A549 (cell line): Measurements from ENCODE around the gene HOXD9. TPM values are rescaled to one million over a fixed set of nuclear protein-coding genes. Genes with fewer than 3 reads are reported as not detected.

ENCODE experiments used
- ATAC-seq, 2 experiments: fragments of 200-7000 bp in 1 of 2; fragments of >200 bp in 1 of 2; cut with Nextera tagmentation in 1 of 2; cut with Tn5 transposase in 1 of 2; 3 replicates each; pipeline versions ENCODE4 v1.8.0 to v1.9.1; 2018 to 2020; ENCODE audit warnings: mild to moderate bottlenecking in 1 of 2, moderate library complexity in 1 of 2
- CTCF ChIA-PET: fragments of 300-600 bp; sonication (Branson Sonifier 250); formaldehyde crosslinking; extraction: SDS; loops from one replicate; lab custom pipeline; 2021; ENCODE audit warnings: antibody characterized with exemption, inconsistent platforms; lab: Yijun Ruan, JAX
- POLR2A ChIA-PET: fragments of 350-600 bp; formaldehyde crosslinking; extraction: SDS; loops from one replicate; lab custom pipeline; 2021; ENCODE audit warnings: antibody characterized with exemption, inconsistent platforms; lab: Yijun Ruan, JAX
- DNase-seq, 2 experiments: peaks; one replicate each; pipeline versions ENCODE4 v3.0.0 to v3.0.0-alpha.2; 2011 to 2016; ENCODE audit warnings: low read depth in 1 of 2, low spot score in 1 of 2
- FAIRE-seq: peaks from 2 replicates; lab custom pipeline; 2011; peaks lifted over from hg19 to GRCh38; lab: Jason Lieb, UNC
- H3K27ac ChIP-seq, 2 experiments: fragments of >200 bp; sonication (Bioruptor Twin); formaldehyde crosslinking; 3 replicates each; pipeline ENCODE4 v1.5.1; 2016 to 2017
- H3K4me1 ChIP-seq: fragments of >200 bp; sonication (Bioruptor Twin); formaldehyde crosslinking; 3 replicates; pipeline ENCODE4 v1.6.1; 2016
- H3K4me2 ChIP-seq: fragments of >200 bp; sonication (Bioruptor Twin); formaldehyde crosslinking; 3 replicates; pipeline ENCODE4 v1.6.1; 2016
- H3K4me3 ChIP-seq: fragments of >200 bp; sonication (Bioruptor Twin); formaldehyde crosslinking; 3 replicates; pipeline ENCODE4 v1.5.1; 2016
- H3K9me3 ChIP-seq: fragments of >200 bp; sonication (Bioruptor Twin); formaldehyde crosslinking; 3 replicates; pipeline ENCODE4 v1.6.1; 2016
- BHLHE40 ChIP-seq: IDR thresholded peaks from 2 replicates; pipeline ENCODE4 v1.6.1; 2012; ENCODE audit warnings: low read depth, low read length, inconsistent platforms
- CBX8 ChIP-seq: fragments of 200-600 bp; sonication (generic); IDR thresholded peaks from 2 replicates; pipeline ENCODE4 v1.6.1; 2016
- CEBPB ChIP-seq, 2 experiments: fragments of >200 bp in 1 of 2; sonication (Bioruptor Twin) in 1 of 2; formaldehyde crosslinking in 1 of 2; IDR thresholded peaks; 2 replicates each; pipeline ENCODE4 v1.6.1; 2012 to 2016
- CHD2 ChIP-seq: fragments of 150-350 bp; IDR thresholded peaks from 2 replicates; pipeline ENCODE4 v1.6.1; 2014; ENCODE audit warnings: low read length; ENCODE audit not compliant: partially characterized antibody
- CHD4 ChIP-seq: fragments of 200-600 bp; sonication (generic); IDR thresholded peaks from 2 replicates; pipeline ENCODE4 v1.6.1; 2016; ENCODE audit warnings: antibody characterized with exemption, mild to moderate bottlenecking, borderline replicate concordance
- FOSL2 ChIP-seq, 2 experiments: fragments of 450-650 bp in 1 of 2; fragments of >200 bp in 1 of 2; sonication (Bioruptor Twin) in 1 of 2; formaldehyde crosslinking; IDR thresholded peaks; 2 replicates each; pipeline versions ENCODE4 v1.5.0 to v1.6.1; 2016 to 2020; ENCODE audit warnings: mild to moderate bottlenecking in 1 of 2, moderate library complexity in 1 of 2
- FOXS1 ChIP-seq: fragments of 250-450 bp; sonication (Bioruptor Pico); IDR thresholded peaks from 2 replicates; pipeline ENCODE4 v1.5.0; 2020; ENCODE audit warnings: mild to moderate bottlenecking, moderate library complexity
- GATA3 ChIP-seq: IDR thresholded peaks from 2 replicates; pipeline ENCODE4 v1.6.1; 2012; ENCODE audit warnings: borderline replicate concordance
- HDAC2 ChIP-seq: fragments of 200-600 bp; sonication (generic); IDR thresholded peaks from 2 replicates; pipeline ENCODE4 v1.6.1; 2016
- HOXB5 ChIP-seq: fragments of 250-450 bp; sonication (Bioruptor Pico); IDR thresholded peaks from 2 replicates; pipeline ENCODE4 v1.5.0; 2020; ENCODE audit warnings: mild to moderate bottlenecking, moderate library complexity
- KDM1A ChIP-seq: fragments of 200-600 bp; sonication (generic); IDR thresholded peaks from 2 replicates; pipeline ENCODE4 v1.6.1; 2016; ENCODE audit warnings: low read depth, mild to moderate bottlenecking
- KDM5A ChIP-seq: fragments of 200-600 bp; sonication (generic); IDR thresholded peaks from 2 replicates; pipeline ENCODE4 v1.6.1; 2016; ENCODE audit warnings: antibody characterized with exemption, mild to moderate bottlenecking
- MYC ChIP-seq: IDR thresholded peaks from 2 replicates; pipeline ENCODE4 v1.6.1; 2012; ENCODE audit warnings: mild to moderate bottlenecking, inconsistent platforms, low read length, improper control_type of control experiment, borderline replicate concordance
- NFE2L2 ChIP-seq: fragments of 150-350 bp; conservative IDR thresholded peaks from 2 replicates; pipeline ENCODE4 v1.6.1; 2014; ENCODE audit warnings: low read length
- NR3C1 ChIP-seq: fragments of >200 bp; sonication (Bioruptor Twin); formaldehyde crosslinking; IDR thresholded peaks from 3 replicates; pipeline ENCODE4 v1.6.1; 2017
- PHF8 ChIP-seq: fragments of 200-600 bp; sonication (generic); IDR thresholded peaks from 2 replicates; pipeline ENCODE4 v1.6.1; 2016; ENCODE audit warnings: low read depth, mild to moderate bottlenecking, antibody characterized with exemption, moderate library complexity, borderline replicate concordance
- POLR2AphosphoS2 ChIP-seq: conservative IDR thresholded peaks from 2 replicates; pipeline ENCODE4 v1.6.1; 2012; ENCODE audit warnings: low read length, improper control_type of control experiment, inconsistent platforms
- RARB ChIP-seq: fragments of 250-450 bp; sonication (Bioruptor Pico); IDR thresholded peaks from 2 replicates; pipeline ENCODE4 v1.8.0; 2021; ENCODE audit warnings: mild to moderate bottlenecking, moderate library complexity
- RCOR1 ChIP-seq: fragments of 150-350 bp; IDR thresholded peaks from 2 replicates; pipeline ENCODE4 v1.6.1; 2014; ENCODE audit warnings: antibody characterized with exemption, low read length, low read depth
- RFX5 ChIP-seq: fragments of 450-650 bp; IDR thresholded peaks from 2 replicates; pipeline ENCODE4 v1.7.1; 2014; ENCODE audit warnings: antibody characterized with exemption, mild to moderate bottlenecking, moderate library complexity
- SMC3 ChIP-seq: fragments of >200 bp; sonication (Bioruptor Twin); formaldehyde crosslinking; IDR thresholded peaks from 3 replicates; pipeline ENCODE4 v1.6.1; 2018; ENCODE audit warnings: inconsistent platforms
- SREBF2 ChIP-seq: fragments of 450-650 bp; IDR thresholded peaks from 2 replicates; pipeline ENCODE4 v1.6.1; 2014; ENCODE audit warnings: mild to moderate bottlenecking, moderate library complexity
- TFCP2L1 ChIP-seq: fragments of 250-450 bp; sonication (Bioruptor Pico); IDR thresholded peaks from 2 replicates; pipeline ENCODE4 v1.5.0; 2021; ENCODE audit warnings: mild to moderate bottlenecking
- ZSCAN20 ChIP-seq: fragments of 250-450 bp; sonication (Bioruptor Pico); IDR thresholded peaks from 2 replicates; pipeline ENCODE4 v1.8.0; 2022; ENCODE audit warnings: mild to moderate bottlenecking, moderate library complexity
- WGBS: methylation state at CpG from one replicate; pipeline ENCODE4 v1.1.6; 2017; ENCODE audit errors: missing lambda C conversion rate; 5-methylcytosine and 5-hydroxymethylcytosine counted together
- polyA plus RNA-seq, 4 experiments: library from polyadenylated mRNA; depleted of rRNA in 3 of 4; stranded (reverse); fragments of >200 nt; fragmentation: RNase III in 1 of 4; extraction: RNeasy Plus Mini Kit Qiagen cat#74134 plus additional on column Dnase treatment in 1 of 4; gene quantifications; 2 replicates in 3 of 4; 3 replicates in 1 of 4; pipeline ENCODE4 v1.2.3, GENCODE V29; 2011 to 2017
- TF ChIP-seq, protein P1 (sequence below): IDR thresholded peaks from 2 replicates; pipeline ENCODE4 v1.6.1; 2012; ENCODE audit warnings: low read depth, borderline replicate concordance
- TF ChIP-seq, protein P2 (sequence below): fragments of >200 bp; sonication (Bioruptor Twin); formaldehyde crosslinking; IDR thresholded peaks from 3 replicates; pipeline ENCODE4 v1.5.1; 2016
- TF ChIP-seq, protein P3 (sequence below): fragments of 250-450 bp; sonication (Bioruptor Pico); IDR thresholded peaks from 2 replicates; pipeline ENCODE4 v1.5.0; 2021; ENCODE audit warnings: mild to moderate bottlenecking, moderate library complexity, borderline replicate concordance

The HOXD9 gene
- polyA plus RNA-seq, 2 of the 4 experiments (the other 2 are of a cell fraction) = 0.45 to 1.0 TPM

DNA sequence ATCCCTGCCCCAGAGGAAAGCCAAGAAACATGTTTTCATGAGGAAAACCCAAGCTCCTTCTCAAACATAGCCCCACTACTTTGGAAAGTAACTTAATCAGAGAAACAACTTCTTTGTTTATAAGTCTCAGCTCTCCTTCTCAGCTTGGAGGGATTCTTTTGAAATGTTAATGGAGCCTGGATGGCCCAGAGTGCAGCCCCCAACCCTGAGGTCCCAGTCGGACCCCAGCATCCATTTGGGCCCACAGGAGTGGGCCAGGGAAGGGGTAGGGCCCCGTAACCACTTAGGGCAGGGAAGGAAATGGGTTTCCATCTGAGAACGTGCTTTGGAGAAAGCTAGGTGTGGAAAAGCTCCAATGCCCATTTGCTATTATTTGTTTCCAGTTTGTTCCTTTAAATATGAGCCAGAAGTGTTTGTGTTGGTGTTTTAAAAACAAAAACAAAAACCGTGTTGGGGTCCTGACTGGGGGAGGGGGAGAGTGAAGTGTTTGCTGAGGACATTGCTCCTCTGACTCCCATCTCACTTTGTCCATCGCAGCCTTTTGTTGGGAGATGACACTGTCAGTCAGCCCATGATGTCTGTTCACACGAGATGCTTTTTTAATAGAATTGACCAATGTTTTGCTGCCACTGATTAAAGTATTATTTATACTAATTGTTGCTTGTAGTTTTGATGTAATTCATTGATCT, 33.0 kb downstream of the HOXD9 start:
- Histone ChIP-seq H3K4me1 (no peaks in the 10 kb centered on the region), H3K27ac (no peak overlapping the region), H3K4me2 (no peak overlapping the region), H3K4me3 (no peak overlapping the region), H3K9me3 (no peaks in the 10 kb centered on the region)
- ChIA-PET CTCF (interaction anchor here (1.0 to 2.4 kb wide), 4 partner anchors 15 to 483 kb away, joined by 3 to 16 read pairs (median 4); no protein-coding TSS in a partner anchor), POLR2A (no interaction called here)
- WGBS = 45% methylated on average over 6 of the region's 6 CpGs
- ATAC-seq (no peak), DNase-seq (no peak), FAIRE-seq (no peak)
- TF ChIP-seq BHLHE40 = no peak
- TF ChIP-seq CHD4 = no peak
- TF ChIP-seq ZSCAN20 (CRISPR knock-in tag) = no peak
- no peak for TF ChIP-seq MYC
- no peak for TF ChIP-seq SMC3
- TF ChIP-seq, all 56 proteins: peak for 0

DNA sequence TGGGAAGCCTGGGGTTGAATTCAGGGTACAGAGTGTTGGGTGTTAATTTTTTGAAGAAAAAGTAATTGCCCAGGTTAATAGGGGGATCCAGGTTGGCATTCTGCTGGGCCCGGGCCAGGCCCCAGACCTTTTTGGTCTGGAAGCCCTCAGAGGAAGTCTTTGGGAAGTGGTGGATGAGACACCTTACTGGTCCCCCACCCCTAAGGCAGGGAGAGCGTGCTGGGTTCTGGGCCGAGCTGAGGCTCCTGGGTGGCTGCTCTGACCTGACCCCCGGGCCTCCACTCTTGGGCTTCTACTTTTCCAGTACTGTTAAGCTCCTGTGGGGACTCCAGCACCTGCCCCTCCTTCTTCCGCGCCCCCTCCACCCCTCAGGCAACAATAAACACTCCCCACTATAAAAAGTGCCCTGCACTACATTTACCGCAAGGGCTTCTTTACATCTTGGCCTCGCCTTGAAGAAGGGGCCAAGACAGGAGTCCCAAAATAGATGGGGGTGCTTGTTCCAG, 33.8 kb downstream of the HOXD9 start:
- CTCF ChIA-PET = no interaction called here
- TF ChIP-seq, protein P1, sequence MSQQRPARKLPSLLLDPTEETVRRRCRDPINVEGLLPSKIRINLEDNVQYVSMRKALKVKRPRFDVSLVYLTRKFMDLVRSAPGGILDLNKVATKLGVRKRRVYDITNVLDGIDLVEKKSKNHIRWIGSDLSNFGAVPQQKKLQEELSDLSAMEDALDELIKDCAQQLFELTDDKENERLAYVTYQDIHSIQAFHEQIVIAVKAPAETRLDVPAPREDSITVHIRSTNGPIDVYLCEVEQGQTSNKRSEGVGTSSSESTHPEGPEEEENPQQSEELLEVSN = no peak
- TF ChIP-seq NR3C1 (no peak), HDAC2 (no peak), GATA3 (no peak), CBX8 (no peak), KDM5A (no peak), TFCP2L1 (CRISPR knock-in tag) (no peak), CEBPB (IDR thresholded peaks at IDR 0.05) (no peak), NFE2L2 (no peak)
- TF ChIP-seq, protein P2, sequence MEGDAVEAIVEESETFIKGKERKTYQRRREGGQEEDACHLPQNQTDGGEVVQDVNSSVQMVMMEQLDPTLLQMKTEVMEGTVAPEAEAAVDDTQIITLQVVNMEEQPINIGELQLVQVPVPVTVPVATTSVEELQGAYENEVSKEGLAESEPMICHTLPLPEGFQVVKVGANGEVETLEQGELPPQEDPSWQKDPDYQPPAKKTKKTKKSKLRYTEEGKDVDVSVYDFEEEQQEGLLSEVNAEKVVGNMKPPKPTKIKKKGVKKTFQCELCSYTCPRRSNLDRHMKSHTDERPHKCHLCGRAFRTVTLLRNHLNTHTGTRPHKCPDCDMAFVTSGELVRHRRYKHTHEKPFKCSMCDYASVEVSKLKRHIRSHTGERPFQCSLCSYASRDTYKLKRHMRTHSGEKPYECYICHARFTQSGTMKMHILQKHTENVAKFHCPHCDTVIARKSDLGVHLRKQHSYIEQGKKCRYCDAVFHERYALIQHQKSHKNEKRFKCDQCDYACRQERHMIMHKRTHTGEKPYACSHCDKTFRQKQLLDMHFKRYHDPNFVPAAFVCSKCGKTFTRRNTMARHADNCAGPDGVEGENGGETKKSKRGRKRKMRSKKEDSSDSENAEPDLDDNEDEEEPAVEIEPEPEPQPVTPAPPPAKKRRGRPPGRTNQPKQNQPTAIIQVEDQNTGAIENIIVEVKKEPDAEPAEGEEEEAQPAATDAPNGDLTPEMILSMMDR = no peak
- Histone ChIP-seq H3K27ac (no peak overlapping the region), H3K4me2 (no peak overlapping the region), H3K4me1 (no peaks in the 10 kb centered on the region), H3K9me3 (no peaks in the 10 kb centered on the region), H3K4me3 (no peak overlapping the region)
- POLR2A ChIA-PET = no interaction called here
- ATAC-seq = no peak
- FAIRE-seq = no peak
- no peak for DNase-seq
- WGBS = 90% methylated on average over 8 of the region's 8 CpGs

DNA sequence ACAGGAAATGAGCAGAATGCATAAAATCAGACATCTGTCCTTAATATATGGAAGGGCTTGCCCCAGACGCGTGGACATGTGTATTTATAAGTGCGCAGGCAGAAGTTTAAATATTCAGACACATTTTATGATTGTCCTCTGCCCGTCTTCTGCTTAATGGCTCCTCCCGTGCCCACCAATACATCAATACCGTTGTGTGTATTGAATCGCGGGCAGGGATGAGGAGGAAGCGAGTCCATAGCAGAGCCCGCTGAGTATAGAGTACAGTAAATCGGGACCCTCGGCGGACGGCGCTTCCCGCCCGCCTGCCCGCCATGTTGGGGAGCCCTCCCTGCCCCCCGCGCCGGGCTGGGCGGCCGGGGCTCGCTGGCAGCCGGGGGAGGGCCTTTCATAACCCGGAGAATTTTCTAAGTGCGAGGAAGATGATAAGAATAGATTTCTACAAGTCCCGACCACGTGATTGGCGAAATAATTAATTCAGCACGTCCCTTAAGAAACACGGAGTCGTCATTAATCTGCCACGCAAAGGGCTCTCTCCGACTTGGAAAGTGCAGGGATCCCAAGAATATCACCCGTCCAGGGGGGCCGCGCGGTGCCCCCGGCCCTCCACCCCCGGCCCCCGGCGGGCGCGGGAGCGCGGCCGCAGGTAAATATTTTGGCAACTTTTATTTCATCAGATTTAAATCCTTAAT, 34.4 kb downstream of the HOXD9 start, which contains the start of gene HOXD3:
HOXD3 (plus strand) TSS at position 501 of the 692 bp plus-strand sequence. CDS start 11,808 bp downstream, outside the sequence.
- no peaks in the 10 kb centered on the region for H3K9me3 ChIP-seq
- no peak for ATAC-seq
- peak within 1 kb of the TSS; percentile 69 for H3K4me2 ChIP-seq
- ChIA-PET CTCF (interaction anchor here (0.9 kb wide), 1 partner anchor 16 kb away, joined by 3 read pairs; no protein-coding TSS in a partner anchor), POLR2A (no interaction called here)
- H3K4me3 ChIP-seq = peak within 1 kb of the TSS; percentile 27; the same call in 2 of the 3 replicates
- 74% methylated on average over 47 of the region's 48 CpGs for WGBS
- FAIRE-seq = no peak
- H3K4me1 ChIP-seq = no peaks in the 10 kb centered on the region
- H3K27ac ChIP-seq = no peak within 1 kb of the TSS
- DNase-seq = no peak
- no peak for TF ChIP-seq FOSL2 (IDR thresholded peaks at IDR 0.05)
- no peak for TF ChIP-seq FOSL2 (CRISPR knock-in tag; IDR thresholded peaks at IDR 0.05)
- TF ChIP-seq, protein P2 = no peak
- no peak for TF ChIP-seq FOXS1
- no peak for TF ChIP-seq POLR2AphosphoS2
- no peak for TF ChIP-seq KDM5A
- TF ChIP-seq, protein P3, sequence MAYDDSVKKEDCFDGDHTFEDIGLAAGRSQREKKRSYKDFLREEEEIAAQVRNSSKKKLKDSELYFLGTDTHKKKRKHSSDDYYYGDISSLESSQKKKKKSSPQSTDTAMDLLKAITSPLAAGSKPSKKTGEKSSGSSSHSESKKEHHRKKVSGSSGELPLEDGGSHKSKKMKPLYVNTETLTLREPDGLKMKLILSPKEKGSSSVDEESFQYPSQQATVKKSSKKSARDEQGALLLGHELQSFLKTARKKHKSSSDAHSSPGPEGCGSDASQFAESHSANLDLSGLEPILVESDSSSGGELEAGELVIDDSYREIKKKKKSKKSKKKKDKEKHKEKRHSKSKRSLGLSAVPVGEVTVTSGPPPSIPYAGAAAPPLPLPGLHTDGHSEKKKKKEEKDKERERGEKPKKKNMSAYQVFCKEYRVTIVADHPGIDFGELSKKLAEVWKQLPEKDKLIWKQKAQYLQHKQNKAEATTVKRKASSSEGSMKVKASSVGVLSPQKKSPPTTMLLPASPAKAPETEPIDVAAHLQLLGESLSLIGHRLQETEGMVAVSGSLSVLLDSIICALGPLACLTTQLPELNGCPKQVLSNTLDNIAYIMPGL (CRISPR knock-in tag) = no peak
- no peak for TF ChIP-seq CBX8
- no peak for TF ChIP-seq SREBF2
- TF ChIP-seq PHF8 = no peak
- TF ChIP-seq KDM1A = no peak
- no peak for TF ChIP-seq MYC
- TF ChIP-seq CHD2 = no peak
- no peak for TF ChIP-seq HOXB5 (CRISPR knock-in tag)
- no peak for TF ChIP-seq RARB (CRISPR knock-in tag)
- no peak for TF ChIP-seq RCOR1
- no peak for TF ChIP-seq RFX5
